Measurements from ENCODE around the gene SLC16A2.

Gene SLC16A2

GRCh38 chrX:74526764-74527163 is 105.5 kb downstream of the SLC16A2 start:
- no peak for DNase-seq (ENCODE audit: low spot score)
- no peak for TF ChIP-seq CTCF (IDR thresholded peaks at IDR 0.05; ENCODE audit: extremely low read depth, missing control alignments)

- no peak for TF ChIP-seq CTCF (IDR thresholded peaks at IDR 0.05; ENCODE audit: extremely low read depth, missing control alignments)
- DNase-seq (ENCODE audit: low spot score): no peak
Measured at GRCh38 chrX:74527350-74527749, 106.1 kb downstream of the SLC16A2 start.

- no peak for TF ChIP-seq CTCF (IDR thresholded peaks at IDR 0.05; ENCODE audit: extremely low read depth, missing control alignments)
- DNase-seq (ENCODE audit: low spot score): no peak
Measured at GRCh38 chrX:74529311-74529710, 108.0 kb downstream of the SLC16A2 start.

- DNase-seq (ENCODE audit: low spot score): no peak
- no peak for TF ChIP-seq CTCF (IDR thresholded peaks at IDR 0.05; ENCODE audit: extremely low read depth, missing control alignments)
Measured at GRCh38 chrX:74531081-74531480, 109.8 kb downstream of the SLC16A2 start.

- TF ChIP-seq CTCF (IDR thresholded peaks at IDR 0.05; ENCODE audit: extremely low read depth, missing control alignments): no peak
- peak; percentile 11 for DNase-seq (ENCODE audit: low spot score)
Measured at GRCh38 chrX:74534569-74535038, 113.3 kb downstream of the SLC16A2 start.

GRCh38 chrX:74535086-74535407 is 113.8 kb downstream of the SLC16A2 start:
- no peak for DNase-seq (ENCODE audit: low spot score)
- TF ChIP-seq CTCF (IDR thresholded peaks at IDR 0.05; ENCODE audit: extremely low read depth, missing control alignments): no peak

GRCh38 chrX:74535408-74536151 is 114.3 kb downstream of the SLC16A2 start:
- TF ChIP-seq CTCF (IDR thresholded peaks at IDR 0.05; ENCODE audit: extremely low read depth, missing control alignments): no peak
- peak; percentile 51 for DNase-seq (ENCODE audit: low spot score)

Measured in GM20000 (cell line).